Measurements from ENCODE around the gene CIZ1. TPM values are rescaled to one million over a fixed set of nuclear protein-coding genes. Genes with fewer than 3 reads are reported as not detected.

Gene CIZ1
- total and polyA plus RNA-seq, 11 donors = 42.6 to 101 (median 73.8) TPM

- Histone ChIP-seq H3K9me3 (no peaks in the 10 kb centered on the region), H3K36me3 (no peaks in the 10 kb centered on the region), H3K27ac (peak overlapping the region in 11 of 12 donors; percentile 7 to 85 (median 57)), H3K4me1 (peaks cover 0 to 32% (median 16%) of the 10 kb centered on the region in 12 donors), H3K4me3 (peak overlapping the region in 1 of 12 donors; percentile 7), H3K27me3 (no peaks in the 10 kb centered on the region)
- TF ChIP-seq POLR2A (IDR thresholded peaks at IDR 0.05) = no peak
- no peak for TF ChIP-seq CTCF (IDR thresholded peaks at IDR 0.05)
- intact Hi-C loops (cut with DNase I) = no loop called here
- DNase-seq (peak in 2 of 5 donors; percentile 53 to 71), ATAC-seq (peak; percentile 28 to 71 (median 50))
- 56 to 75% (median 66%) methylated on average over 9 to 10 of the region's 10 CpGs for WGBS, 4 donors
Observed at GRCh38 chr9:128215491-128216409, 24.4 kb upstream of the CIZ1 start.

GRCh38 chr9:128214571-128215490 is 23.5 kb upstream of the CIZ1 start:
- Histone ChIP-seq H3K4me3 (no peak overlapping the region), H3K27ac (peak overlapping the region in 10 of 12 donors; percentile 8 to 85 (median 60)), H3K36me3 (no peaks in the 10 kb centered on the region), H3K9me3 (no peaks in the 10 kb centered on the region), H3K27me3 (no peaks in the 10 kb centered on the region), H3K4me1 (peaks cover 0 to 32% (median 16%) of the 10 kb centered on the region in 12 donors)
- intact Hi-C loops (cut with DNase I) = no loop called here
- ATAC-seq (no peak), DNase-seq (no peak)
- WGBS, 4 donors = 72 to 87% (median 78%) methylated on average over 12 to 21 of the region's 21 CpGs
- no peak for TF ChIP-seq CTCF (IDR thresholded peaks at IDR 0.05)
- TF ChIP-seq POLR2A (IDR thresholded peaks at IDR 0.05) = no peak

- H3K4me1 ChIP-seq = peaks cover 0 to 27% (median 12%) of the 10 kb centered on the region in 12 donors
- ATAC-seq = no peak
- H3K9me3 ChIP-seq = no peaks in the 10 kb centered on the region
- peak overlapping the region in 2 of 12 donors; percentile 62 to 85 for H3K27ac ChIP-seq
- H3K36me3 ChIP-seq = no peaks in the 10 kb centered on the region
- TF ChIP-seq CTCF (IDR thresholded peaks at IDR 0.05) = no peak
- no peak for TF ChIP-seq POLR2A (IDR thresholded peaks at IDR 0.05)
- WGBS, 4 donors = 82 to 89% (median 86%) methylated on average over 11 to 12 of the region's 12 CpGs
- H3K4me3 ChIP-seq = no peak overlapping the region
- H3K27me3 ChIP-seq = no peaks in the 10 kb centered on the region
- intact Hi-C loops (cut with DNase I) = no loop called here
- no peak for DNase-seq
Observed at GRCh38 chr9:128213746-128214497, 22.6 kb upstream of the CIZ1 start.

All from heart left ventricle (tissue), 16 donors.